Smooth muscle cell (in vitro differentiated cells): ENCODE measurements around the gene LYRM4. TPM values are rescaled to one million over a fixed set of nuclear protein-coding genes. Genes with fewer than 3 reads are reported as not detected.

Experiments used
- DNase-seq: peaks from one replicate; lab custom pipeline; 2025; ENCODE audit not compliant: unreplicated experiment; lab: John Stamatoyannopoulos, UW
- H2AFZ ChIP-seq: fragments of 200-600 bp; sonication (generic); 2 replicates; pipeline ENCODE4 v1.6.0; 2016; ENCODE audit warnings: antibody characterized with exemption, low read depth, mild to moderate bottlenecking
- H3F3A ChIP-seq: fragments of 200-600 bp; sonication (generic); 2 replicates; pipeline ENCODE4 v1.6.0; 2017; ENCODE audit warnings: antibody characterized with exemption, low read depth
- H3K27ac ChIP-seq: fragments of 200-600 bp; sonication (generic); 2 replicates; pipeline ENCODE4 v1.5.1; 2016; ENCODE audit warnings: low read depth, mild to moderate bottlenecking
- H3K27me3 ChIP-seq: fragments of 200-600 bp; sonication (generic); 2 replicates; pipeline ENCODE4 v1.6.1; 2016; ENCODE audit warnings: low read depth, mild to moderate bottlenecking
- H3K36me3 ChIP-seq: fragments of 200-600 bp; sonication (generic); 2 replicates; pipeline ENCODE4 v1.5.1; 2016; ENCODE audit warnings: low read depth
- H3K4me1 ChIP-seq: fragments of 200-600 bp; sonication (generic); 2 replicates; pipeline ENCODE4 v1.5.1; 2016; ENCODE audit warnings: low read depth
- H3K4me2 ChIP-seq: fragments of 200-600 bp; sonication (generic); 2 replicates; pipeline ENCODE4 v1.6.0; 2016; ENCODE audit warnings: mild to moderate bottlenecking
- H3K4me3 ChIP-seq: fragments of 200-600 bp; sonication (generic); 2 replicates; pipeline ENCODE4 v1.5.1; 2016; ENCODE audit warnings: mild to moderate bottlenecking
- H3K79me2 ChIP-seq: fragments of 200-600 bp; sonication (generic); 2 replicates; pipeline ENCODE4 v1.6.0; 2016; ENCODE audit warnings: low read depth, mild to moderate bottlenecking
- H3K9ac ChIP-seq: fragments of 200-600 bp; sonication (generic); 2 replicates; pipeline ENCODE4 v1.6.0; 2016; ENCODE audit warnings: low read depth
- H3K9me3 ChIP-seq: fragments of 200-600 bp; sonication (generic); replicated peaks from 2 replicates; pipeline ENCODE4 v1.5.1; 2016; ENCODE audit warnings: low read depth
- H4K20me1 ChIP-seq: fragments of 200-600 bp; sonication (generic); 2 replicates; pipeline ENCODE4 v1.6.0; 2016; ENCODE audit warnings: low read depth
- WGBS: methylation state at CpG from one replicate; pipeline ENCODE4 v1.1.7; 2016; ENCODE audit warnings: low lambda C conversion rate; 5-methylcytosine and 5-hydroxymethylcytosine counted together
- polyA plus RNA-seq: library from polyadenylated mRNA; unstranded; fragments of >200 nt; fragmentation: Nextera tagmentation; extraction: Ambion mirVana; gene quantifications from 2 replicates; pipeline ENCODE4 v1.2.1, GENCODE V29; 2016
- total RNA-seq: library from RNA; depleted of rRNA; stranded (reverse); fragments of >200 nt; gene quantifications from 2 replicates; pipeline ENCODE4 v1.2.3, GENCODE V29; 2014
- TF ChIP-seq, protein P1 (sequence below): fragments of 200-600 bp; sonication (generic); IDR thresholded peaks from 2 replicates; pipeline ENCODE4 v1.5.1; 2017; ENCODE audit warnings: borderline replicate concordance, mild to moderate bottlenecking, antibody characterized with exemption; ENCODE audit not compliant: insufficient read depth, poor library complexity, severe bottlenecking

The LYRM4 gene
- total and polyA plus RNA-seq, 2 experiments from 2014 or later: 26.1 to 27.1 TPM

DNA sequence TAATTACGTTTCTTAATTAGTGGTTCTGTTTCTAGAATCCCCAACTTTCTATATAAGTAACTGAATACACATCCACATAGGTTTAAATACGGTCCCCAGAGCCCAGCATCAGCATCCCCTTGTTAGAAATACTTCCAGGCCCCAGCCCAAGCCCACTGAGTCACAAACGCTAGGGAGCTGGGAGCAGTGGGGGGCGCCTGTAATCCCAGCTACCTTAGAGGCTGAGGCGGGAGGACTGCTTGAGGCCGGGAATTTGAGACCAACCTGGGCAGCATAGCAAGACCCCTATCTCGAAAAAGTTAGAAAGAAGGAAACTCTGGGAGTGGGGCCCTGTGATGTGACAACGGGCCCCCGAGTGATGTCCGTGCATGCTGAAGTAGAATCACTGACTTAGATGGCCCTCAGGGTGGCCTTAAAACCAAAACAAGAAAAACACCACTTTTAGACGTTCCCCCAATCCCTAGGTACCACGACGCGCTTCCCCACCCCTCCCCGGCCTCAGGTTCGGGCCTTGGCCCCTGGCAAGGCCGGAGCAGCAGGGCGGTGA lies 176.9 kb downstream of the LYRM4 start:
- H4K20me1 ChIP-seq: no peaks in the 10 kb centered on the region
- H3K4me1 ChIP-seq: peaks cover 9% of the 10 kb centered on the region
- no peak overlapping the region for H3K9ac ChIP-seq
- peaks cover 13% of the 10 kb centered on the region for H3F3A ChIP-seq
- H3K4me2 ChIP-seq: peak overlapping the region; percentile 96
- peaks cover 10% of the 10 kb centered on the region for H3K27me3 ChIP-seq
- H2AFZ ChIP-seq: peak overlapping the region; percentile 49
- peak overlapping the region; percentile 66 for H3K4me3 ChIP-seq
- no peak for DNase-seq
- TF ChIP-seq, protein P1, sequence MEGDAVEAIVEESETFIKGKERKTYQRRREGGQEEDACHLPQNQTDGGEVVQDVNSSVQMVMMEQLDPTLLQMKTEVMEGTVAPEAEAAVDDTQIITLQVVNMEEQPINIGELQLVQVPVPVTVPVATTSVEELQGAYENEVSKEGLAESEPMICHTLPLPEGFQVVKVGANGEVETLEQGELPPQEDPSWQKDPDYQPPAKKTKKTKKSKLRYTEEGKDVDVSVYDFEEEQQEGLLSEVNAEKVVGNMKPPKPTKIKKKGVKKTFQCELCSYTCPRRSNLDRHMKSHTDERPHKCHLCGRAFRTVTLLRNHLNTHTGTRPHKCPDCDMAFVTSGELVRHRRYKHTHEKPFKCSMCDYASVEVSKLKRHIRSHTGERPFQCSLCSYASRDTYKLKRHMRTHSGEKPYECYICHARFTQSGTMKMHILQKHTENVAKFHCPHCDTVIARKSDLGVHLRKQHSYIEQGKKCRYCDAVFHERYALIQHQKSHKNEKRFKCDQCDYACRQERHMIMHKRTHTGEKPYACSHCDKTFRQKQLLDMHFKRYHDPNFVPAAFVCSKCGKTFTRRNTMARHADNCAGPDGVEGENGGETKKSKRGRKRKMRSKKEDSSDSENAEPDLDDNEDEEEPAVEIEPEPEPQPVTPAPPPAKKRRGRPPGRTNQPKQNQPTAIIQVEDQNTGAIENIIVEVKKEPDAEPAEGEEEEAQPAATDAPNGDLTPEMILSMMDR: no peak
- H3K36me3 ChIP-seq: no peaks in the 10 kb centered on the region
- no peaks in the 10 kb centered on the region for H3K79me2 ChIP-seq
- no peak overlapping the region for H3K27ac ChIP-seq
- WGBS: 65% methylated on average over 18 of the region's 18 CpGs
- no peaks in the 10 kb centered on the region for H3K9me3 ChIP-seq

DNA sequence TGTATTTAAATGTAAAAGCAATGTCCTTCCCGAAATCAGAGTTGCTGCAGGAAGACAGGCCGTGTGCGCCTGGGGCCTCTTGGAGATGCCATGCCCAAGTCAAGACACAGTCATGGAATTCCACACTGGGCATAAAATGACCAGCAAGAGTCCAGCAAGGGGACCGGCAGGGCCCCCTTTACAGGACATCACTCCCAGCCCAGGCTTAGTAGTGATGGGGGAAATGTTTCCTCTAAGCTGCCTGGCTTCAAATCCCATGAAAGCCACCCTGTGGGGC lies 177.5 kb downstream of the LYRM4 start:
- TF ChIP-seq, protein P1: no peak
- DNase-seq: no peak
- 76% methylated on average over 4 of the region's 4 CpGs for WGBS

DNA sequence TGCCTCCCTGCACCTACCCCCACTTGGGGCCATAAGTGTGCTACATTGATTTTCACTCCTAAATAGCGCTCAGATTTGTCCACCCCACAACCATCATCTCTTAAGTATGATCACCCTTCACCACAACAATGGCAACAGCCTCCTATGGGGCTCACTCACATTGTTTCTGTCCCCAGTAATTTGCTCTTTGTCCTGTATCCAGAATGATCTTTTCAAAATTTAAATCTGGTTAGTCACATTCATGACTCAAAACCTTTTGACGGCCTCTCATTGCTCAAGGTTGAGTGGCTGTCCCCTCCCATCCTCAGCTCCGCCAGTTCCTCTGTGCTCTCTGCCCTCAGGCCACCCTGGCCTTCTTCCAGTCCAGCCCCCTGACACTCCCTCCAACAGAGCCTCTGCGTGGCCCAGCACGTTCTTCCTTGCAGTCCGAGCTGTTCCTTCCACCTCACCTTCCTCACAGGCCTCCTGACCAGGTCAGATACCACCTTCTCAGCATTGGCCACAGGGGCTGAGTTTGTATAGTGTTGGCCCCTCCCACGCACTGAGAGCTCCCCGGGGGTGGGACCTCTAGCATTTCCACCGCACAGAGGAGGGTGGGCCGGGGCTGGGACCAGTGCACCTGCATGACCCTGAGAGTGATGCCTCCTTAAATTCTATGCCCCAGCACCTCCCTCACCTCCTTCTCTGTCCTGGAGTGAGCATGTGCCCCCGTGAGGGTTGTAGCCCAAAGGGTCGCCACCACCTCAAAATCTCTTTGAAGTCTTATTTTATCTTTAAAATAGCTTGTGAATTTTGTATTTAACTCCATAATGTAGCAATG lies 178.1 kb downstream of the LYRM4 start:
- no peak overlapping the region for H2AFZ ChIP-seq
- no peaks in the 10 kb centered on the region for H4K20me1 ChIP-seq
- WGBS: 60% methylated on average over 12 of the region's 12 CpGs
- H3K4me1 ChIP-seq: peaks cover 9% of the 10 kb centered on the region
- peak overlapping the region; percentile 72 for H3K27ac ChIP-seq
- H3K9me3 ChIP-seq: no peaks in the 10 kb centered on the region
- peaks cover 10% of the 10 kb centered on the region for H3K27me3 ChIP-seq
- no peaks in the 10 kb centered on the region for H3K79me2 ChIP-seq
- H3F3A ChIP-seq: peaks cover 13% of the 10 kb centered on the region
- DNase-seq: no peak
- peak overlapping the region; percentile 15 for H3K9ac ChIP-seq
- no peaks in the 10 kb centered on the region for H3K36me3 ChIP-seq
- TF ChIP-seq, protein P1: no peak
- no peak overlapping the region for H3K4me3 ChIP-seq
- no peak overlapping the region for H3K4me2 ChIP-seq

More for the DNA sequence above, 177.5 kb downstream of the LYRM4 start:
- Histone ChIP-seq H3K27ac (no peak overlapping the region), H3K4me1 (peaks cover 9% of the 10 kb centered on the region), H3K36me3 (no peaks in the 10 kb centered on the region), H4K20me1 (no peaks in the 10 kb centered on the region), H3K4me3 (no peak overlapping the region), H2AFZ (no peak overlapping the region), H3K27me3 (peaks cover 10% of the 10 kb centered on the region), H3K9me3 (no peaks in the 10 kb centered on the region), H3K4me2 (no peak overlapping the region), H3F3A (peaks cover 13% of the 10 kb centered on the region), H3K79me2 (no peaks in the 10 kb centered on the region), H3K9ac (no peak overlapping the region)
